HCT116 (cell line): ENCODE data around the gene SYNRG. TPM values are rescaled to one million over a fixed set of nuclear protein-coding genes. Genes with fewer than 3 reads are reported as not detected.

Experiments used
- ATAC-seq: fragments of 200-7000 bp; cut with Tn5 transposase; 2 replicates; pipeline ENCODE4 v1.9.1; 2020; ENCODE audit warnings: mild to moderate bottlenecking, moderate library complexity
- BruUV-seq: library from RNA; stranded (reverse); fragments of 400-500 nt; replicated peaks from 2 replicates; lab custom pipeline; 2021; lab: Mats Ljungman, UMichigan
- CTCF ChIA-PET: fragments of 300-600 bp; sonication (Branson Sonifier 250); formaldehyde crosslinking; loops from one replicate; lab custom pipeline; 2021; ENCODE audit warnings: antibody characterized with exemption; lab: Charles Lee
- POLR2A ChIA-PET: fragments of 300-600, 350-600 bp; sonication (Branson Sonifier 250); formaldehyde crosslinking; loops from one replicate; lab custom pipeline; 2021; ENCODE audit warnings: antibody characterized with exemption; lab: Charles Lee
- RAD21 ChIA-PET, 2 experiments: fragments of 300-600 bp; sonication (Branson Sonifier 250); formaldehyde crosslinking; loops; one replicate each; lab custom pipeline; 2023; ENCODE audit warnings: low total read pairs in 2 of 2; ENCODE audit not compliant: uncharacterized antibody in 2 of 2, unreplicated experiment in 2 of 2, low non-redundant PET in 1 of 2; lab: Charles Lee
- DNase-seq: peaks from one replicate; pipeline ENCODE4 v3.0.0-alpha.2; 2010; ENCODE audit warnings: low read depth, low spot score
- H2AFZ ChIP-seq: fragments of 200-600 bp; shearing (Covaris generic), sonication (generic); 2 replicates; pipeline ENCODE4 v1.6.1; 2017; ENCODE audit warnings: low read depth, mixed run types, mixed read lengths, antibody characterized with exemption, low read length; ENCODE audit not compliant: poor library complexity, severe bottlenecking
- H3K27ac ChIP-seq: 2 replicates; pipeline ENCODE4 v1.5.1; 2012; ENCODE audit warnings: low read depth, low read length
- H3K27me3 ChIP-seq: fragments of 200-600 bp; sonication (generic); 2 replicates; pipeline ENCODE4 v1.6.1; 2016; ENCODE audit warnings: mixed run types, low read length, mixed read lengths; ENCODE audit not compliant: insufficient read depth
- H3K36me3 ChIP-seq, 2 experiments: fragments of 200-500 bp in 1 of 2; fragments of 200-600 bp in 1 of 2; sonication (Bioruptor generic) in 1 of 2; sonication (generic) in 1 of 2; 2 replicates each; pipeline versions ENCODE4 v1.5.1 to v1.6.1; 2014 to 2016; ENCODE audit warnings: low read length in 2 of 2, inconsistent platforms in 1 of 2, mixed read lengths in 1 of 2, mixed run types in 1 of 2; ENCODE audit not compliant: insufficient read depth in 2 of 2, control insufficient read depth in 1 of 2
- H3K4me1 ChIP-seq, 2 experiments: fragments of 200-600 bp in 1 of 2; sonication (generic) in 1 of 2; 2 replicates each; pipeline versions ENCODE4 v1.5.1 to v1.6.1; 2012 to 2017; ENCODE audit warnings: low read length in 2 of 2, inconsistent platforms in 1 of 2, mild to moderate bottlenecking in 1 of 2, mixed read lengths in 1 of 2, mixed run types in 1 of 2, moderate library complexity in 1 of 2; ENCODE audit not compliant: insufficient read depth in 2 of 2, control insufficient read depth in 1 of 2
- H3K4me2 ChIP-seq: fragments of 200-600 bp; sonication (generic); 2 replicates; pipeline ENCODE4 v1.6.1; 2017; ENCODE audit warnings: mixed run types, low read length, mixed read lengths
- H3K4me3 ChIP-seq, 2 experiments: fragments of 200-600 bp in 1 of 2; sonication (generic) in 1 of 2; replicated peaks in 1 of 2; 2 replicates each; pipeline ENCODE4 v1.5.1; 2011 to 2016; ENCODE audit warnings: low read length in 2 of 2, control low read depth in 1 of 2, low read depth in 1 of 2, mild to moderate bottlenecking in 1 of 2, mixed read lengths in 1 of 2, mixed run types in 1 of 2
- H3K79me2 ChIP-seq: fragments of 200-600 bp; sonication (generic); 2 replicates; pipeline ENCODE4 v1.6.1; 2017; ENCODE audit warnings: mild to moderate bottlenecking, mixed run types, low read length, moderate library complexity, mixed read lengths; ENCODE audit not compliant: insufficient read depth
- H3K9ac ChIP-seq: fragments of 200-600 bp; sonication (generic); 2 replicates; pipeline ENCODE4 v1.6.1; 2016; ENCODE audit warnings: low read length, mixed read lengths
- H3K9me2 ChIP-seq: fragments of 200-600 bp; sonication (generic), shearing (Covaris generic); 2 replicates; pipeline ENCODE4 v1.6.1; 2017; ENCODE audit warnings: mixed run types, mild to moderate bottlenecking, moderate library complexity; ENCODE audit not compliant: insufficient read depth
- H3K9me3 ChIP-seq, 2 experiments: fragments of 200-500 bp in 1 of 2; fragments of 200-600 bp in 1 of 2; sonication (Bioruptor generic) in 1 of 2; sonication (generic) in 1 of 2; 2 replicates each; pipeline ENCODE4 v1.6.1; 2014 to 2017; ENCODE audit warnings: low read length in 2 of 2, mixed read lengths in 2 of 2, inconsistent platforms in 1 of 2, low read depth in 1 of 2, mild to moderate bottlenecking in 1 of 2, mixed run types in 1 of 2, moderate library complexity in 1 of 2; ENCODE audit not compliant: control insufficient read depth in 1 of 2, insufficient read depth in 1 of 2
- H4K20me1 ChIP-seq: fragments of 200-600 bp; sonication (generic), shearing (Covaris generic); 2 replicates; pipeline ENCODE4 v1.6.1; 2017; ENCODE audit warnings: mixed run types, mild to moderate bottlenecking, moderate library complexity; ENCODE audit not compliant: insufficient read depth
- CEBPB ChIP-seq: IDR thresholded peaks from 2 replicates; pipeline ENCODE4 v1.6.1; 2012; ENCODE audit warnings: low read depth
- EGR1 ChIP-seq: IDR thresholded peaks from 2 replicates; pipeline ENCODE4 v1.6.1; 2012; ENCODE audit warnings: low read depth
- ELF1 ChIP-seq: IDR thresholded peaks from 2 replicates; pipeline ENCODE4 v1.6.1; 2012; ENCODE audit warnings: low read depth, borderline replicate concordance
- EZH2 ChIP-seq: fragments of 200-600 bp; sonication (generic); IDR thresholded peaks from 2 replicates; pipeline ENCODE4 v1.6.1; 2017; ENCODE audit warnings: antibody characterized with exemption, mixed run types
- FOSL1 ChIP-seq: IDR thresholded peaks from 2 replicates; pipeline ENCODE4 v1.6.1; 2012; ENCODE audit warnings: low read depth
- JUND ChIP-seq: IDR thresholded peaks from 2 replicates; pipeline ENCODE4 v1.6.1; 2012
- POLR2A ChIP-seq: IDR thresholded peaks from 2 replicates; pipeline ENCODE4 v1.7.0; 2011; ENCODE audit warnings: borderline replicate concordance; ENCODE audit not compliant: insufficient read depth, insufficient read length; ENCODE audit errors: extremely low read depth
- POLR2AphosphoS5 ChIP-seq: IDR thresholded peaks from 2 replicates; pipeline ENCODE4 v1.6.1; 2011; ENCODE audit warnings: mild to moderate bottlenecking, low read depth, low read length, moderate library complexity
- RAD21 ChIP-seq: IDR thresholded peaks from 2 replicates; pipeline ENCODE4 v1.6.1; 2012; ENCODE audit warnings: low read depth, mild to moderate bottlenecking
- SIN3A ChIP-seq: IDR thresholded peaks from 2 replicates; pipeline ENCODE4 v1.6.1; 2012; ENCODE audit warnings: low read depth
- SP1 ChIP-seq: IDR thresholded peaks from 2 replicates; pipeline ENCODE4 v1.6.1; 2012; ENCODE audit warnings: low read depth
- SRF ChIP-seq: IDR thresholded peaks from 2 replicates; pipeline ENCODE4 v1.6.1; 2012; ENCODE audit warnings: low read depth
- ZFX ChIP-seq: fragments of 450-650 bp; IDR thresholded peaks from 2 replicates; pipeline ENCODE4 v1.6.1; 2017
- ZNF274 ChIP-seq: fragments of 200-500 bp; sonication (Bioruptor generic); IDR thresholded peaks from 2 replicates; pipeline ENCODE4 v1.6.1; 2014; ENCODE audit warnings: mild to moderate bottlenecking, low read depth, low read length, inconsistent platforms
- intact Hi-C: fragments of 100-400 bp; cut with micrococcal nuclease; formaldehyde crosslinking; loops from 2 replicates; pipeline ENCODE4 v1.10.0; 2022
- total RNA-seq: library from RNA; stranded (reverse); gene quantifications from one replicate; pipeline ENCODE4 v1.2.1, GENCODE V29; 2021; ENCODE audit not compliant: unreplicated experiment
- TF ChIP-seq, protein P1 (sequence below): IDR thresholded peaks from 2 replicates; pipeline ENCODE4 v1.6.1; 2011; ENCODE audit warnings: mild to moderate bottlenecking, low read length, moderate library complexity; ENCODE audit not compliant: insufficient replicate concordance; ENCODE audit errors: extremely low read depth
- TF ChIP-seq, protein P2 (sequence below), 3 experiments: fragments of 200-600 bp in 1 of 3; sonication (generic) in 1 of 3; IDR thresholded peaks in 2 of 3; conservative IDR thresholded peaks in 1 of 3; 2 replicates each; pipeline ENCODE4 v1.5.1; 2012 to 2017; ENCODE audit warnings: low read depth in 2 of 3, low read length in 2 of 3, antibody characterized with exemption in 1 of 3, borderline replicate concordance in 1 of 3, control low read depth in 1 of 3, mild to moderate bottlenecking in 1 of 3, mixed read lengths in 1 of 3, mixed run types in 1 of 3, moderate library complexity in 1 of 3; ENCODE audit not compliant: insufficient read depth in 1 of 3
- TF ChIP-seq, protein P3 (sequence below): IDR thresholded peaks from 2 replicates; pipeline ENCODE4 v1.6.1; 2012
- TF ChIP-seq, protein P4 (sequence below): IDR thresholded peaks from 2 replicates; pipeline ENCODE4 v1.6.1; 2012; ENCODE audit warnings: low read depth

Gene SYNRG
- total RNA-seq, 1 experiment from 2014 or later, result 23.8 TPM

DNA sequence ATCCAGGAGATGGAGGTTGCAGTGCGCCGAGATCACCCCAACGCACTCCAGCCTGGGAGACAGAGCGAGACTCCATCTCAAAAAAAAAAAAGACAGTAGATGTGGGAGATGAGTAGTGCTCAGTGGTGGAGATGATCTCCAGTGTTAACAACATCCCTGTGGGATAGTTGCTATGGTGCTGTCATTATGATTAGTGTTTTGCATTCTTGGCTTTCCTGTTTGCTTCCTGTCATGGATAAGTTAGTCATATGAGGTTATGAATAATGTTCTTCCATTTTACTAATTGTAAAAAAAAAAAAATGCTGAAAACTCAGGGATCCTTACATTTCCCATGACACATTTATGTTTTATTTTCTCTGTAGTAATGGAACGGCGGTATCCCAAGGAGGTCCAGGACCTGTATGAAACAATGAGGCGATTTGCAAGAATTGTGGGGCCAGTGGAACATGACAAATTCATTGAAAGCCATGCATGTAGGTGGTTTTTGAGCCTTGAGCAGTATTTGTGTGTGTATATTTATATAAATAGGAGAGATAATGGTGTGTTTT lies 144.1 kb downstream of the SYNRG start:
- Histone ChIP-seq H3K27ac (no peak overlapping the region), H3K9me3 (no peaks in the 10 kb centered on the region), H3K4me3 (no peak overlapping the region), H3K9me2 (no peaks in the 10 kb centered on the region), H3K4me2 (no peak overlapping the region)
- TF ChIP-seq ZFX (no peak), SP1 (no peak), RAD21 (no peak), SIN3A (no peak), SRF (no peak), POLR2AphosphoS5 (no peak), ELF1 (no peak), ZNF274 (no peak), CEBPB (no peak), JUND (no peak), EGR1 (no peak), POLR2A (no peak), FOSL1 (no peak), EZH2 (no peak)
- TF ChIP-seq, protein P1, sequence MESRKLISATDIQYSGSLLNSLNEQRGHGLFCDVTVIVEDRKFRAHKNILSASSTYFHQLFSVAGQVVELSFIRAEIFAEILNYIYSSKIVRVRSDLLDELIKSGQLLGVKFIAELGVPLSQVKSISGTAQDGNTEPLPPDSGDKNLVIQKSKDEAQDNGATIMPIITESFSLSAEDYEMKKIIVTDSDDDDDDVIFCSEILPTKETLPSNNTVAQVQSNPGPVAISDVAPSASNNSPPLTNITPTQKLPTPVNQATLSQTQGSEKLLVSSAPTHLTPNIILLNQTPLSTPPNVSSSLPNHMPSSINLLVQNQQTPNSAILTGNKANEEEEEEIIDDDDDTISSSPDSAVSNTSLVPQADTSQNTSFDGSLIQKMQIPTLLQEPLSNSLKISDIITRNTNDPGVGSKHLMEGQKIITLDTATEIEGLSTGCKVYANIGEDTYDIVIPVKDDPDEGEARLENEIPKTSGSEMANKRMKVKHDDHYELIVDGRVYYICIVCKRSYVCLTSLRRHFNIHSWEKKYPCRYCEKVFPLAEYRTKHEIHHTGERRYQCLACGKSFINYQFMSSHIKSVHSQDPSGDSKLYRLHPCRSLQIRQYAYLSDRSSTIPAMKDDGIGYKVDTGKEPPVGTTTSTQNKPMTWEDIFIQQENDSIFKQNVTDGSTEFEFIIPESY, result no peak
- TF ChIP-seq, protein P2, sequence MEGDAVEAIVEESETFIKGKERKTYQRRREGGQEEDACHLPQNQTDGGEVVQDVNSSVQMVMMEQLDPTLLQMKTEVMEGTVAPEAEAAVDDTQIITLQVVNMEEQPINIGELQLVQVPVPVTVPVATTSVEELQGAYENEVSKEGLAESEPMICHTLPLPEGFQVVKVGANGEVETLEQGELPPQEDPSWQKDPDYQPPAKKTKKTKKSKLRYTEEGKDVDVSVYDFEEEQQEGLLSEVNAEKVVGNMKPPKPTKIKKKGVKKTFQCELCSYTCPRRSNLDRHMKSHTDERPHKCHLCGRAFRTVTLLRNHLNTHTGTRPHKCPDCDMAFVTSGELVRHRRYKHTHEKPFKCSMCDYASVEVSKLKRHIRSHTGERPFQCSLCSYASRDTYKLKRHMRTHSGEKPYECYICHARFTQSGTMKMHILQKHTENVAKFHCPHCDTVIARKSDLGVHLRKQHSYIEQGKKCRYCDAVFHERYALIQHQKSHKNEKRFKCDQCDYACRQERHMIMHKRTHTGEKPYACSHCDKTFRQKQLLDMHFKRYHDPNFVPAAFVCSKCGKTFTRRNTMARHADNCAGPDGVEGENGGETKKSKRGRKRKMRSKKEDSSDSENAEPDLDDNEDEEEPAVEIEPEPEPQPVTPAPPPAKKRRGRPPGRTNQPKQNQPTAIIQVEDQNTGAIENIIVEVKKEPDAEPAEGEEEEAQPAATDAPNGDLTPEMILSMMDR (IDR thresholded peaks at IDR 0.05 in 2 of 3, conservative IDR thresholded peaks at IDR 0.05 in 1 of 3; ENCODE audit: borderline replicate concordance in 1 of 3, insufficient read depth in 1 of 3, low read depth in 2 of 3, low read length in 2 of 3), result no peak
- TF ChIP-seq, protein P3, sequence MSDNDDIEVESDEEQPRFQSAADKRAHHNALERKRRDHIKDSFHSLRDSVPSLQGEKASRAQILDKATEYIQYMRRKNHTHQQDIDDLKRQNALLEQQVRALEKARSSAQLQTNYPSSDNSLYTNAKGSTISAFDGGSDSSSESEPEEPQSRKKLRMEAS, result no peak
- TF ChIP-seq, protein P4, sequence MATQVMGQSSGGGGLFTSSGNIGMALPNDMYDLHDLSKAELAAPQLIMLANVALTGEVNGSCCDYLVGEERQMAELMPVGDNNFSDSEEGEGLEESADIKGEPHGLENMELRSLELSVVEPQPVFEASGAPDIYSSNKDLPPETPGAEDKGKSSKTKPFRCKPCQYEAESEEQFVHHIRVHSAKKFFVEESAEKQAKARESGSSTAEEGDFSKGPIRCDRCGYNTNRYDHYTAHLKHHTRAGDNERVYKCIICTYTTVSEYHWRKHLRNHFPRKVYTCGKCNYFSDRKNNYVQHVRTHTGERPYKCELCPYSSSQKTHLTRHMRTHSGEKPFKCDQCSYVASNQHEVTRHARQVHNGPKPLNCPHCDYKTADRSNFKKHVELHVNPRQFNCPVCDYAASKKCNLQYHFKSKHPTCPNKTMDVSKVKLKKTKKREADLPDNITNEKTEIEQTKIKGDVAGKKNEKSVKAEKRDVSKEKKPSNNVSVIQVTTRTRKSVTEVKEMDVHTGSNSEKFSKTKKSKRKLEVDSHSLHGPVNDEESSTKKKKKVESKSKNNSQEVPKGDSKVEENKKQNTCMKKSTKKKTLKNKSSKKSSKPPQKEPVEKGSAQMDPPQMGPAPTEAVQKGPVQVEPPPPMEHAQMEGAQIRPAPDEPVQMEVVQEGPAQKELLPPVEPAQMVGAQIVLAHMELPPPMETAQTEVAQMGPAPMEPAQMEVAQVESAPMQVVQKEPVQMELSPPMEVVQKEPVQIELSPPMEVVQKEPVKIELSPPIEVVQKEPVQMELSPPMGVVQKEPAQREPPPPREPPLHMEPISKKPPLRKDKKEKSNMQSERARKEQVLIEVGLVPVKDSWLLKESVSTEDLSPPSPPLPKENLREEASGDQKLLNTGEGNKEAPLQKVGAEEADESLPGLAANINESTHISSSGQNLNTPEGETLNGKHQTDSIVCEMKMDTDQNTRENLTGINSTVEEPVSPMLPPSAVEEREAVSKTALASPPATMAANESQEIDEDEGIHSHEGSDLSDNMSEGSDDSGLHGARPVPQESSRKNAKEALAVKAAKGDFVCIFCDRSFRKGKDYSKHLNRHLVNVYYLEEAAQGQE, result no peak
- TF ChIP-seq, all 23 proteins: peak for 0
- Histone ChIP-seq H3K36me3 (peaks cover 11% of the 10 kb centered on the region in 2 experiments), H3K79me2 (no peaks in the 10 kb centered on the region), H4K20me1 (no peaks in the 10 kb centered on the region), H3K27me3 (no peaks in the 10 kb centered on the region), H2AFZ (no peak overlapping the region), H3K4me1 (peaks cover 2 to 8% of the 10 kb centered on the region in 2 experiments; a peak in 2 of 4 replicates), H3K9ac (no peak overlapping the region)
- BruUV-seq, result no TSS peak
- RAD21 ChIA-PET, result interaction anchor here in 1 of 2 experiments (0.7 kb wide), 1 partner anchor 323 kb away, joined by 3 read pairs; no protein-coding TSS in a partner anchor
- no peak for DNase-seq
- intact Hi-C loops, result no loop called here
- no peak for ATAC-seq
- CTCF ChIA-PET, result no interaction called here
- POLR2A ChIA-PET, result no interaction called here
